Thyroid gland (tissue), 4 donors: ENCODE results near the gene IL11. TPM values are rescaled to one million over a fixed set of nuclear protein-coding genes. Genes with fewer than 3 reads are reported as not detected.

Experiments
- DNase-seq, 2 donors: peaks; one replicate each; pipeline ENCODE4 v3.0.0-alpha.2; 2019
- H3K27ac ChIP-seq, 3 donors: fragments of 200-600 bp; sonication (generic); 1 replicate in 2 of 3; 2 replicates in 1 of 3; pipeline ENCODE4 v1.5.1; 2016 to 2019; ENCODE audit warnings: mild to moderate bottlenecking in 1 of 3, moderate library complexity in 1 of 3
- H3K27me3 ChIP-seq: fragments of 200-600 bp; sonication (generic); one replicate; pipeline ENCODE4 v1.5.1; 2019
- H3K36me3 ChIP-seq, 2 donors: fragments of 200-600 bp; sonication (generic); one replicate each; pipeline ENCODE4 v1.5.1; 2016 to 2019
- H3K4me1 ChIP-seq, 2 donors: fragments of 200-600 bp; sonication (generic); one replicate each; pipeline ENCODE4 v1.5.1; 2017 to 2019
- H3K4me3 ChIP-seq, 3 donors: fragments of 200-600 bp; sonication (generic); replicated peaks in 1 of 3; 1 replicate in 2 of 3; 2 replicates in 1 of 3; pipeline ENCODE4 v1.5.1; 2016; ENCODE audit warnings: mild to moderate bottlenecking in 1 of 3
- H3K9me3 ChIP-seq: fragments of 200-600 bp; sonication (generic); one replicate; pipeline ENCODE4 v1.5.1; 2017
- POLR2A ChIP-seq, 2 donors: fragments of 450-650 bp; IDR thresholded peaks; one replicate each; pipeline ENCODE4 v1.6.1; 2017; ENCODE audit warnings: antibody characterized with exemption in 2 of 2, mild to moderate bottlenecking in 2 of 2, moderate library complexity in 1 of 2
- WGBS, 2 donors: methylation state at CpG; one replicate each; pipeline ENCODE4 v1.1.5; 2017; 5-methylcytosine and 5-hydroxymethylcytosine counted together
- intact Hi-C: fragments of 100-400 bp; cut with DNase I; formaldehyde crosslinking; loops from one replicate; pipeline ENCODE4 v1.15.1; 2023
- total RNA-seq, 4 donors: library from RNA; depleted of rRNA; stranded (reverse); fragments of >200 nt; gene quantifications; one replicate each; pipeline ENCODE4 v1.2.3, GENCODE V29; 2016
- TF ChIP-seq, protein P1 (sequence below), 6 experiments: fragments of 200-600 bp in 3 of 6; fragments of 450-650 bp in 3 of 6; sonication (generic) in 3 of 6; IDR thresholded peaks; one replicate each; pipeline ENCODE4 v1.5.1; 2016 to 2019; ENCODE audit warnings: antibody characterized with exemption in 6 of 6, mild to moderate bottlenecking in 2 of 6, inconsistent platforms in 1 of 6, moderate library complexity in 1 of 6

Gene IL11
- total RNA-seq, result not detected

DNA sequence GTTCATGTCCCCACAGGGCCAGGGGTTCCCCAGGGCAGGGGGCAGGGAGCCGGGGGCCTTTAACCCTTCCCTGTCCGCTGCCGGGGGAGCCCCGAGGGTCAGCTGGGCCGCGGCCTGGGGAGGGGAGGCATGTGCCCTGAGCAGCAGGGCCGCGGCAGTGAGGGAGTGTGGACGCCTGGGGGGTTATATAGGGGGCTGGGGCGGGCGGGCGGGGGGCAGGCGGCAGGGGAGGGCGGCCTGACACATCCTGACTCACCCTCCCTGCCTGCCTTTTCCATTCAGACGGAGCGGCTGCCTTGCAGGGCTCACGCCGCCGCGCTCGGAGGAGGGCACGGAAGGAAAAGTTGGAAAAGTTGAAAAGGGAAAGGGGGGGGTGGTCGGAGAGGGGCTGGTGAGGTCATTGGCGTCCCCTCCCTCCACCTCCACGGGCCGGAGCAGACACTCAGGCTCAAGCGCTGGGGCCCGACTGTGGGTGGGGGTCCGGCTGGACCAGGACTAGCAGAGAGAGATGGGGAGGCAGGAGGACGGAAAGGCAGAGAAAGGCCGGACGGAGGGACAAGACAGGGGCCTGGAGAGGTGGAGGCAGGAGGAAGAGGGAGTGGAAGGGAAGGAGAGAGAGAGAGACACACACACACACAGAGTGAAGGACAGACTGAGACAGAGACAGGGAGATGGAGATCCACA, at the start of gene IL11:
IL11 (minus strand) TSS at position 159 of the 684 bp plus-strand sequence; CDS start at position 6, 153 bp downstream.
- peaks cover 0 to 20% of the 10 kb centered on the region in 2 donors for H3K4me1 ChIP-seq
- no peak for DNase-seq
- no peaks in the 10 kb centered on the region for H3K36me3 ChIP-seq
- peaks cover 41% of the 10 kb centered on the region for H3K27me3 ChIP-seq
- TF ChIP-seq, protein P1, sequence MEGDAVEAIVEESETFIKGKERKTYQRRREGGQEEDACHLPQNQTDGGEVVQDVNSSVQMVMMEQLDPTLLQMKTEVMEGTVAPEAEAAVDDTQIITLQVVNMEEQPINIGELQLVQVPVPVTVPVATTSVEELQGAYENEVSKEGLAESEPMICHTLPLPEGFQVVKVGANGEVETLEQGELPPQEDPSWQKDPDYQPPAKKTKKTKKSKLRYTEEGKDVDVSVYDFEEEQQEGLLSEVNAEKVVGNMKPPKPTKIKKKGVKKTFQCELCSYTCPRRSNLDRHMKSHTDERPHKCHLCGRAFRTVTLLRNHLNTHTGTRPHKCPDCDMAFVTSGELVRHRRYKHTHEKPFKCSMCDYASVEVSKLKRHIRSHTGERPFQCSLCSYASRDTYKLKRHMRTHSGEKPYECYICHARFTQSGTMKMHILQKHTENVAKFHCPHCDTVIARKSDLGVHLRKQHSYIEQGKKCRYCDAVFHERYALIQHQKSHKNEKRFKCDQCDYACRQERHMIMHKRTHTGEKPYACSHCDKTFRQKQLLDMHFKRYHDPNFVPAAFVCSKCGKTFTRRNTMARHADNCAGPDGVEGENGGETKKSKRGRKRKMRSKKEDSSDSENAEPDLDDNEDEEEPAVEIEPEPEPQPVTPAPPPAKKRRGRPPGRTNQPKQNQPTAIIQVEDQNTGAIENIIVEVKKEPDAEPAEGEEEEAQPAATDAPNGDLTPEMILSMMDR (IDR thresholded peaks at IDR 0.05), result no peak
- TF ChIP-seq POLR2A (IDR thresholded peaks at IDR 0.05), result no peak
- H3K9me3 ChIP-seq, result no peaks in the 10 kb centered on the region
- intact Hi-C loops, result no loop called here
- 6 to 7% methylated on average over 18 to 22 of the region's 32 CpGs for WGBS, 2 donors
- H3K27ac ChIP-seq, result no peak within 1 kb of the TSS
- H3K4me3 ChIP-seq, result peak within 1 kb of the TSS in 1 of 3 donors; percentile 9

DNA sequence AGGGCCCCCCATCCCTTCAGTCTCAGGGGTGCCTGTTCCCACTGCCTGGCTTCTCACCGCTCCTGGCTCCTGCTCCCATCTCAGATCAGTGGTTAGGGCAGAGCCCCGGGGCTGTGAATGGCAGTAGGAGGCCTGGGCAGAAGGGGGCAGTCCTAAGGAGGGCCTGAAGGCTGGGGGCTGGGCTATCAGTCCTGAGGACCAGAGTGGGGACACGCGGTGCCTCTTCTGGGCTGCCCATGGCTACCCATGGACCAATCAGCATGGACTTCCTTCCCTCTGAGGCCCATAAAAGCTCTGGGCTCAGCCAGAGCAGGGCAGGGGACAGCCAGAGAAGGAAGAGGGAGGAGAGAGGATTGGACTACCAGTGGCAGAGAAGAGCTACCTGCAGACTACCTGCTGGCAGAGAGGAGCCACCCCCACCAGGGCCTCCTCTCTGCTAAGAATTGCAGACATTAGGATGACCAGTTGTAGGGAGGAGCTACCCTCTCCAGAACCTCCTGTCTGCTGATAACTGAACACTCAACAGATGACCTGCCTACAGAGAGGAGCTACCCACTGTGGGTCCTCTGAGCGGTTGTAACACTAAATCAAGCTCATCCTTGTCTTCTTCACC, 49.5 kb upstream of the IL11 start:
- H3K9me3 ChIP-seq, result no peaks in the 10 kb centered on the region
- no peak for DNase-seq
- no peak overlapping the region for H3K4me3 ChIP-seq
- TF ChIP-seq, protein P1 (IDR thresholded peaks at IDR 0.05), result no peak
- TF ChIP-seq POLR2A (IDR thresholded peaks at IDR 0.05), result no peak
- intact Hi-C loops, result loop anchor here (5.0 to 10.0 kb wide), 2 partner anchors 115 to 277 kb away; no protein-coding TSS in a partner anchor
- 60 to 69% methylated on average over 3 to 5 of the region's 5 CpGs for WGBS, 2 donors
- no peaks in the 10 kb centered on the region for H3K36me3 ChIP-seq
- H3K4me1 ChIP-seq, result no peaks in the 10 kb centered on the region
- H3K27ac ChIP-seq, result no peak overlapping the region
- no peaks in the 10 kb centered on the region for H3K27me3 ChIP-seq

DNA sequence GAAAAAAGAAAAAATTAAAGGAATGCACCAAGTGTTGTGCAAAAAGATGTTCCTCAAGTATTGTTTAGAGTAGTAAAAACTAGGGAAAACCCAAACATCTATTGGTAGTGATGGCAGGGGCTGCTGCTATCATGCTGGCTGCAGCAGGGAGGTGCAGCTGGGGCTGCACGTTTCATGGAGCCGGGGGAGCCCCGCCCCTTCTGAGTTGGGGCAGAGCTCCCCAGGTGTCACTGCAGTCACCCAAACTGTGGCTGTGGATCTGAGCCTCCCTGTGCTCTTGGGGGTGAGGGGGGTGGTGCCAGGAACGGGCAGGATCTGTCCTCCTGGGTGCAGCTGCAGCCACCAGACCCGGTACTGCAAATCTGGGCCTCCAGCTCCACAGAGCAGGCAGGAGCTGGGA, 48.8 kb upstream of the IL11 start:
- Histone ChIP-seq H3K4me1 (no peaks in the 10 kb centered on the region), H3K9me3 (no peaks in the 10 kb centered on the region), H3K4me3 (no peak overlapping the region), H3K27me3 (no peaks in the 10 kb centered on the region), H3K36me3 (no peaks in the 10 kb centered on the region), H3K27ac (no peak overlapping the region)
- intact Hi-C loops, result loop anchor here (5.0 kb wide), 1 partner anchor 277 kb away; no protein-coding TSS in a partner anchor
- TF ChIP-seq, protein P1 (IDR thresholded peaks at IDR 0.05), result no peak
- TF ChIP-seq POLR2A (IDR thresholded peaks at IDR 0.05), result no peak
- 63% methylated on average over 4 to 5 of the region's 5 CpGs for WGBS, 2 donors
- no peak for DNase-seq

DNA sequence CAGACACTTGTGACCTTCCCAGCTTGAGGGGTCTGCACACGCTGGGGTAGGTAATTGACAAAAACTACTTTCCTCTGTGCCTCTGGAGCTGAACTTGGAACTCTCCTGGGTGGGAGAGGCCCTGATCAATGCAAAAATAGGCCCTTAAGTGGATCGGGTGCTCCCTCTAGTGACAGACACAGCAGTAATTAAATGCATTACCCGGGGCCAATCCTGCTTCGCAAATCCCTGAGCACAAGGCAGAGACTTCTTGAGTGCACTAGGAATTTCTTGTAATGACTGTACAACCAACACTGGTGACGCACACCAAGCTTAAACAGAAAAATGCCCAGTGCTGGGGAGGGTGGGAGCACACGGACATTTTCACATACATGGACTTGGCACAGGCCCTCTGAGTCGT, 47.9 kb upstream of the IL11 start:
- peak; percentile 67 to 69 for DNase-seq

More for the DNA sequence above, 47.9 kb upstream of the IL11 start:
- Histone ChIP-seq H3K4me3 (no peak overlapping the region), H3K27me3 (no peaks in the 10 kb centered on the region), H3K4me1 (no peaks in the 10 kb centered on the region), H3K27ac (no peak overlapping the region), H3K36me3 (no peaks in the 10 kb centered on the region), H3K9me3 (no peaks in the 10 kb centered on the region)
- no peak for TF ChIP-seq POLR2A (IDR thresholded peaks at IDR 0.05)
- TF ChIP-seq, protein P1 (IDR thresholded peaks at IDR 0.05), result peak; percentile 29 to 81 (median 68)
- WGBS, 2 donors, result 5 to 6% methylated on average over 6 to 7 of the region's 7 CpGs
- intact Hi-C loops, result loop anchor here (5.0 kb wide), 1 partner anchor 276 kb away; no protein-coding TSS in a partner anchor
